A673 (cell line): Measurements from ENCODE around the gene CPNE2. TPM values are rescaled to one million over a fixed set of nuclear protein-coding genes. Genes with fewer than 3 reads are reported as not detected.
"Not testable (repeated sequence)": the region's sequence is repeated elsewhere in the genome, so short reads cannot be mapped to it uniquely, and the experiment has no call there.

Source experiments
- BruUV-seq: library from RNA; stranded (reverse); fragments of 400-500 nt; replicated peaks from 2 replicates; lab custom pipeline; 2021; lab: Mats Ljungman, UMichigan
- CTCF ChIA-PET: fragments of 300-600 bp; sonication (Branson Sonifier 250); formaldehyde crosslinking; loops from one replicate; lab custom pipeline; 2022; ENCODE audit warnings: antibody characterized with exemption; lab: Charles Lee
- POLR2A ChIA-PET: fragments of 300-600 bp; sonication (Branson Sonifier 250); formaldehyde crosslinking; loops from one replicate; lab custom pipeline; 2022; ENCODE audit warnings: antibody characterized with exemption; ENCODE audit not compliant: low non-redundant PET; lab: Charles Lee
- DNase-seq: peaks from one replicate; pipeline ENCODE4 v3.0.0-alpha.2; 2015; ENCODE audit warnings: low spot score
- H3K27ac ChIP-seq: fragments of 200-600 bp; sonication (generic); 2 replicates; pipeline ENCODE4 v1.5.1; 2016; ENCODE audit warnings: mixed run types, low read depth, mild to moderate bottlenecking, mixed read lengths, antibody characterized with exemption, low read length; ENCODE audit not compliant: poor library complexity, severe bottlenecking
- H3K27me3 ChIP-seq: fragments of 200-600 bp; sonication (generic); replicated peaks from 2 replicates; pipeline ENCODE4 v1.6.1; 2017; ENCODE audit warnings: mixed run types, low read depth, mild to moderate bottlenecking, mixed read lengths, antibody characterized with exemption, low read length; ENCODE audit not compliant: insufficient read depth, poor library complexity
- H3K36me3 ChIP-seq: fragments of 200-600 bp; sonication (generic); 2 replicates; pipeline ENCODE4 v1.6.1; 2016; ENCODE audit warnings: mixed run types, mild to moderate bottlenecking, mixed read lengths, antibody characterized with exemption, low read length; ENCODE audit not compliant: insufficient read depth, poor library complexity, severe bottlenecking
- H3K4me1 ChIP-seq: fragments of 200-600 bp; sonication (generic); 2 replicates; pipeline ENCODE4 v1.6.1; 2017; ENCODE audit warnings: mixed run types, mild to moderate bottlenecking, mixed read lengths, antibody characterized with exemption, low read length; ENCODE audit not compliant: insufficient read depth, poor library complexity, severe bottlenecking
- H3K4me3 ChIP-seq: fragments of 200-600 bp; sonication (generic); 2 replicates; pipeline ENCODE4 v1.5.1; 2016; ENCODE audit warnings: low read depth, mixed run types, mild to moderate bottlenecking, mixed read lengths, low read length; ENCODE audit not compliant: poor library complexity, severe bottlenecking
- H3K9me3 ChIP-seq: fragments of 200-600 bp; sonication (generic); 2 replicates; pipeline ENCODE4 v1.6.1; 2016; ENCODE audit warnings: mixed run types, low read depth, mild to moderate bottlenecking, mixed read lengths, antibody characterized with exemption, low read length; ENCODE audit not compliant: poor library complexity, severe bottlenecking
- EZH2 ChIP-seq: fragments of 200-600 bp; sonication (generic); IDR thresholded peaks from 2 replicates; pipeline ENCODE4 v1.6.1; 2017; ENCODE audit warnings: borderline replicate concordance, low read depth, mild to moderate bottlenecking, mixed read lengths, antibody characterized with exemption, low read length; ENCODE audit not compliant: poor library complexity, severe bottlenecking
- intact Hi-C: fragments of 100-400 bp; cut with micrococcal nuclease; formaldehyde crosslinking; loops from one replicate; pipeline ENCODE4 v1.10.0; 2022; ENCODE audit not compliant: unreplicated experiment
- total RNA-seq: library from RNA; stranded (reverse); gene quantifications from 2 replicates; pipeline ENCODE4 v1.2.3, GENCODE V29; 2021
- TF ChIP-seq, protein P1 (sequence below): fragments of 300-800, 200-600 bp; sonication (generic); conservative IDR thresholded peaks from 2 replicates; pipeline ENCODE4 v1.5.1; 2017; ENCODE audit warnings: low read depth, mild to moderate bottlenecking, antibody characterized with exemption, low read length, moderate library complexity, mixed read lengths

CPNE2 gene
- total RNA-seq, 1 experiment from 2014 or later = 38.1 TPM

DNA sequence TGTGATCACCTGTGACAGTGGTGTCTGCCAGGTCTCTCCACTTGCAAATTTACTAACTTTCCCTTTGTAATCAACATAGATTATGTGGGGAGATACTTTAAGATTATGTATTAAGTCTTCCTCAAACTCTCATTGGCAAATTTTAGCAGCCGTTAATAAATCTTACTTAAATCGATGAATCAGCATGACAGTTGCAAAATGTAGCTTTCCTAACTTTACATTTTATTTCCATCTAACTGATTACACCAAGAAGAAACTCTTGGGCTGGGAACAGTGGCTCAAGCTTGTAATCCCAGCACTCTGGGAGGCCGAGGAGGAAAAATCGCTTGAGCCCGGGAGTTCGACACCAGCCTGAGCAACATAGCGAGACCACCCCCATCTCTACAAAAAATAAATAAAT is 23.3 kb upstream of the CPNE2 start:
- no peak for DNase-seq
- Histone ChIP-seq H3K4me3 (no peak overlapping the region), H3K36me3 (no peaks in the 10 kb centered on the region), H3K27ac (no peak overlapping the region), H3K4me1 (no peaks in the 10 kb centered on the region), H3K27me3 (no peaks in the 10 kb centered on the region), H3K9me3 (no peaks in the 10 kb centered on the region)
- POLR2A ChIA-PET = no interaction called here
- intact Hi-C loops = loop anchor here (5.0 kb wide), 1 partner anchor 107 kb away; the partner anchor contains the start of gene CETP
- BruUV-seq = no TSS peak
- CTCF ChIA-PET = no interaction called here
- TF ChIP-seq EZH2 = no peak
- TF ChIP-seq, protein P1, sequence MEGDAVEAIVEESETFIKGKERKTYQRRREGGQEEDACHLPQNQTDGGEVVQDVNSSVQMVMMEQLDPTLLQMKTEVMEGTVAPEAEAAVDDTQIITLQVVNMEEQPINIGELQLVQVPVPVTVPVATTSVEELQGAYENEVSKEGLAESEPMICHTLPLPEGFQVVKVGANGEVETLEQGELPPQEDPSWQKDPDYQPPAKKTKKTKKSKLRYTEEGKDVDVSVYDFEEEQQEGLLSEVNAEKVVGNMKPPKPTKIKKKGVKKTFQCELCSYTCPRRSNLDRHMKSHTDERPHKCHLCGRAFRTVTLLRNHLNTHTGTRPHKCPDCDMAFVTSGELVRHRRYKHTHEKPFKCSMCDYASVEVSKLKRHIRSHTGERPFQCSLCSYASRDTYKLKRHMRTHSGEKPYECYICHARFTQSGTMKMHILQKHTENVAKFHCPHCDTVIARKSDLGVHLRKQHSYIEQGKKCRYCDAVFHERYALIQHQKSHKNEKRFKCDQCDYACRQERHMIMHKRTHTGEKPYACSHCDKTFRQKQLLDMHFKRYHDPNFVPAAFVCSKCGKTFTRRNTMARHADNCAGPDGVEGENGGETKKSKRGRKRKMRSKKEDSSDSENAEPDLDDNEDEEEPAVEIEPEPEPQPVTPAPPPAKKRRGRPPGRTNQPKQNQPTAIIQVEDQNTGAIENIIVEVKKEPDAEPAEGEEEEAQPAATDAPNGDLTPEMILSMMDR = no peak

DNA sequence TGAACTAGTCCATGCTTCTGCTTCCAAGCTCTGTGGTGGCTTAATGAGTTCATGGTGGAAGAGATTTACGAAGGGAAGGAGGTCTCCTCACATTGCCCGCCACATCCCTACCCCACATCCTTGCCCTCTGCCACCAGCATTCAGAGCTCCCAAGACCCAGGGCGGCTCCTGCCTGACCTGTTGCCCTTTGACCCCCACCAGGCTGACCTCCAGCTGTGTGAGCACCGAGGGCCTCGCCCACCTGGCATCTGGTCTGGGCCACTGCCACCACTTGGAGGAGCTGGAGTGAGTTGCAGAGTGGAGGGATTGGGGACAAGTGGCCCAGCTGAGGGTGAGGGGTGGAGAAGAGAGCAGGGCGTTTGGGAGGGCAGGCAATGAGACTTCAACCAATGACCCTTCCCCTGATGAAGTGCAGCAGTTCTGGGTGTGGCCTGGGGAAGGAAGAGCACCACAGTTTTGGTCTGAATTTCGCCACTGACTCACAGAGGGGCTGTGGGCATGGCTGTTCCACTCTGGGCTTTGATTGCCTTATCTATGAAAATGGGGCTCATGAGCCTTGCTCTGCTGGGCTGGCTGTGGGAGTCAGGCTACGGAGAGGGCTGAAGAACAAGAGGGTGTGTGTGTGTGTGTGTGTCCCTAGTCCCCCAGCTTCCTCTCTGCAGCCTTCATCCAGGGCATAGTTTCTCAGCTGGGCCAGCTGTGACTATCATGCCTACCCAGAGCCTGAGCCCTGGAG is 22.6 kb upstream of the CPNE2 start:
- CTCF ChIA-PET = interaction anchor here (0.6 kb wide), 1 partner anchor 1023 kb away, joined by 3 read pairs; no protein-coding TSS in a partner anchor
- intact Hi-C loops = loop anchor here (5.0 kb wide), 1 partner anchor 108 kb away; the partner anchor contains the start of gene CETP
- Histone ChIP-seq H3K4me3 (no peak overlapping the region), H3K4me1 (no peaks in the 10 kb centered on the region), H3K27ac (no peak overlapping the region), H3K27me3 (no peaks in the 10 kb centered on the region), H3K36me3 (no peaks in the 10 kb centered on the region), H3K9me3 (no peaks in the 10 kb centered on the region)
- POLR2A ChIA-PET = no interaction called here
- DNase-seq = no peak
- TF ChIP-seq, protein P1 = no peak
- no peak for TF ChIP-seq EZH2
- BruUV-seq = no TSS peak

DNA sequence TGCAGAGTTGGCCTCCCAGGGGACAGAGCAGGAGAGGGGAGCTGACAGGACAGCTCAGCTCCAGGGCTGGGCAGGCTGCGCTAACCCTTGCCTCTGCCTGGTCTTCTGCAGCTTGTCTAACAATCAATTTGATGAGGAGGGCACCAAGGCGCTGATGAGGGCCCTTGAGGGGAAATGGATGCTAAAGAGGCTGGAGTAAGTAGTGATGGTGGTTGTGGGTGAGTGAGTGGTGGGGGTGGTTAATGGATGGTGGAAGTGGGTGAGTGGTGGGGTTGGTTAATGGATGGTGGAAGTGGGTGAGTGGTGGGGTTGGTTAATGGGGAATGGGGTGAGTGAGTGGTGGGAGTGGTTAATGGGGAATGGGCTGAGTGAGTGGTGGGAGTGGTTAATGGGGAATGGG is 22.0 kb upstream of the CPNE2 start:
- CTCF ChIA-PET = no interaction called here
- POLR2A ChIA-PET = no interaction called here
- DNase-seq = no peak
- Histone ChIP-seq H3K4me3 (no peak overlapping the region), H3K27me3 (no peaks in the 10 kb centered on the region), H3K9me3 (no peaks in the 10 kb centered on the region), H3K36me3 (no peaks in the 10 kb centered on the region), H3K4me1 (no peaks in the 10 kb centered on the region), H3K27ac (no peak overlapping the region)
- TF ChIP-seq EZH2 = no peak
- TF ChIP-seq, protein P1 = no peak
- intact Hi-C loops = no loop called here
- no TSS peak for BruUV-seq

DNA sequence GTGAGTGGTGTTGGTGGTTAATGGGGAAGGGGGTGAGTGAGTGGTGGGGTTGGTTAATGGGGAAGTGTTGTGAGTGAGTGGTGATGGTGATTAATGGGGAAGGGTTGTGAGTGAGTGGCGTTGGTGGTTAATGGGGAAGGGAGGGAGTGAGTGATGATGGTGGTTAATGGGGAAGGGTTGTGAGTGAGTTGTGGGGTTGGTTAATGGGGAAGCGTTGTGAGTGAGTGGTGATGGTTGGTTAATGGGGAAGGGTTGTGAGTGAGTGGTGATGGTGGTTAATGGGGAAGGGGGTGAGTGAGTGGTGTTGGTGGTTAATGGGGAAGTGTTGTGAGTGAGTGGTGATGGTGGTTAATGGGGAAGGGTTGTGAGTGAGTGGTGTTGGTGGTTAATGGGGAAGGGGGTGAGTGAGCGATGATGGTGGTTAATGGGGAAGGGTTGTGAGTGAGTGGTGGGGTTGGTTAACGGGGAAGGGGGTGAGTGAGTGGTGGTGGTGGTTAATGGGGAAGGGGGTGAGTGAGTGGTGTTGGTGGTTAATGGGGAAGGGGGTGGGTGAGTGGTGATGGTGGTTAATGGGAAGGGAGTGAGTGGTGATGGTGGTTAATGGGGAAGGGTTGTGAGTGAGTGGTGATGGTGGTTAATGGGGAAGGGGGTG is 21.2 kb upstream of the CPNE2 start:
- H3K27me3 ChIP-seq, intact Hi-C loops, H3K27ac ChIP-seq, CTCF ChIA-PET, H3K4me1 ChIP-seq, H3K4me3 ChIP-seq, POLR2A ChIA-PET, H3K9me3 ChIP-seq, H3K36me3 ChIP-seq, BruUV-seq, DNase-seq: not testable (repeated sequence)
